Sigmoid colon (tissue), 4 donors: ENCODE measurements around the gene MRC2.

Experiments
- CTCF ChIP-seq, 4 experiments: fragments of 450-650 bp in 3 of 4; fragments of 200-600 bp in 1 of 4; IDR thresholded peaks; one replicate each; pipeline ENCODE4 v1.5.1; 2016 to 2019; ENCODE audit warnings: antibody characterized with exemption in 4 of 4, mild to moderate bottlenecking in 3 of 4, moderate library complexity in 2 of 4
- EP300 ChIP-seq, 4 donors: sonication (generic); formaldehyde crosslinking; IDR thresholded peaks; one replicate each; pipeline ENCODE4 v1.6.1; 2017; ENCODE audit warnings: antibody characterized with exemption in 4 of 4
- POLR2A ChIP-seq, 2 donors: fragments of 450-650 bp; IDR thresholded peaks; one replicate each; pipeline ENCODE4 v1.6.1; 2016; ENCODE audit warnings: antibody characterized with exemption in 2 of 2, mild to moderate bottlenecking in 2 of 2, moderate library complexity in 2 of 2
- POLR2AphosphoS5 ChIP-seq, 4 donors: sonication (generic); formaldehyde crosslinking; IDR thresholded peaks; one replicate each; pipeline ENCODE4 v1.6.1; 2017; ENCODE audit warnings: antibody characterized with exemption in 4 of 4

- TF ChIP-seq POLR2A (IDR thresholded peaks at IDR 0.05) (no peak), CTCF (IDR thresholded peaks at IDR 0.05) (no peak), POLR2AphosphoS5 (IDR thresholded peaks at IDR 0.05) (no peak), EP300 (IDR thresholded peaks at IDR 0.05) (no peak)
These were observed 47.8 kb downstream of the MRC2 start for GRCh38 chr17:62675260-62675659.
